Caco-2 (cell line): ENCODE data around the gene CTRL. TPM values are rescaled to one million over a fixed set of nuclear protein-coding genes. Genes with fewer than 3 reads are reported as not detected.

Experiments
- BruUV-seq: library from RNA; stranded (reverse); fragments of 400-500 nt; replicated peaks from 2 replicates; lab custom pipeline; 2021; lab: Mats Ljungman, UMichigan
- CTCF ChIA-PET: fragments of 300-600 bp; sonication (Branson Sonifier 250); formaldehyde crosslinking; loops from one replicate; lab custom pipeline; 2022; ENCODE audit warnings: antibody characterized with exemption; lab: Charles Lee
- POLR2A ChIA-PET: fragments of 300-600 bp; sonication (Branson Sonifier 250); formaldehyde crosslinking; loops from one replicate; lab custom pipeline; 2022; ENCODE audit warnings: antibody characterized with exemption; lab: Charles Lee
- DNase-seq, 2 experiments: peaks; one replicate each; pipeline versions ENCODE4 v3.0.0 to v3.0.0-alpha.2; 2020 to 2022
- H3K27me3 ChIP-seq: replicated peaks from 2 replicates; pipeline ENCODE4 v1.6.0; 2011; ENCODE audit warnings: low read length; ENCODE audit not compliant: control insufficient read depth, insufficient read depth
- H3K36me3 ChIP-seq: 2 replicates; pipeline ENCODE4 v1.5.1; 2011; ENCODE audit warnings: low read length; ENCODE audit not compliant: control insufficient read depth, insufficient read depth
- H3K4me1 ChIP-seq: fragments of 250-450 bp; sonication (Bioruptor Pico); 2 replicates; pipeline ENCODE4 v1.5.1; 2020; ENCODE audit warnings: mild to moderate bottlenecking
- H3K4me3 ChIP-seq: 2 replicates; pipeline ENCODE4 v1.5.1; 2011; ENCODE audit warnings: low read depth, mild to moderate bottlenecking, control low read depth, low read length
- H3K9me3 ChIP-seq: fragments of 250-450 bp; sonication (Bioruptor Pico); 2 replicates; pipeline ENCODE4 v1.5.1; 2020; ENCODE audit warnings: mild to moderate bottlenecking, moderate library complexity
- H3K27ac Mint-ChIP-seq: one replicate; pipeline ENCODE4 v1.8.0; 2022; ENCODE audit warnings: mixed read lengths; ENCODE audit not compliant: unreplicated experiment
- H3K27me3 Mint-ChIP-seq: one replicate; pipeline ENCODE4 v1.8.0; 2022; ENCODE audit warnings: mixed read lengths; ENCODE audit not compliant: insufficient read depth, unreplicated experiment
- H3K36me3 Mint-ChIP-seq: one replicate; pipeline ENCODE4 v1.8.0; 2022; ENCODE audit warnings: mild to moderate bottlenecking, mixed read lengths; ENCODE audit not compliant: insufficient read depth, unreplicated experiment
- H3K4me1 Mint-ChIP-seq: one replicate; pipeline ENCODE4 v1.8.0; 2022; ENCODE audit warnings: low read depth, mixed read lengths; ENCODE audit not compliant: unreplicated experiment
- H3K4me3 Mint-ChIP-seq: one replicate; pipeline ENCODE4 v1.8.0; 2022; ENCODE audit warnings: mild to moderate bottlenecking, moderate library complexity, mixed read lengths; ENCODE audit not compliant: unreplicated experiment
- H3K9me3 Mint-ChIP-seq: one replicate; pipeline ENCODE4 v1.8.0; 2022; ENCODE audit warnings: mixed read lengths; ENCODE audit not compliant: unreplicated experiment
- intact Hi-C: fragments of 100-400 bp; cut with micrococcal nuclease; formaldehyde crosslinking; loops from one replicate; pipeline ENCODE4 v1.10.0; 2022; ENCODE audit not compliant: unreplicated experiment
- total RNA-seq: library from RNA; stranded (reverse); gene quantifications from 2 replicates; pipeline ENCODE4 v1.2.3, GENCODE V29; 2022
- TF ChIP-seq, protein P1 (sequence below), 2 experiments: fragments of 200-600 bp in 1 of 2; IDR thresholded peaks; 1 replicate in 1 of 2; 2 replicates in 1 of 2; pipeline versions ENCODE4 v1.5.1 to v1.8.0; 2011 to 2022; ENCODE audit warnings: antibody characterized with exemption in 1 of 2, control low read depth in 1 of 2, inconsistent platforms in 1 of 2, low read depth in 1 of 2, low read length in 1 of 2, mild to moderate bottlenecking in 1 of 2, moderate library complexity in 1 of 2; ENCODE audit not compliant: insufficient read depth in 1 of 2, severe bottlenecking in 1 of 2, unreplicated experiment in 1 of 2

CTRL gene
- total RNA-seq, 1 experiment from 2014 or later: 0.66 TPM

DNA sequence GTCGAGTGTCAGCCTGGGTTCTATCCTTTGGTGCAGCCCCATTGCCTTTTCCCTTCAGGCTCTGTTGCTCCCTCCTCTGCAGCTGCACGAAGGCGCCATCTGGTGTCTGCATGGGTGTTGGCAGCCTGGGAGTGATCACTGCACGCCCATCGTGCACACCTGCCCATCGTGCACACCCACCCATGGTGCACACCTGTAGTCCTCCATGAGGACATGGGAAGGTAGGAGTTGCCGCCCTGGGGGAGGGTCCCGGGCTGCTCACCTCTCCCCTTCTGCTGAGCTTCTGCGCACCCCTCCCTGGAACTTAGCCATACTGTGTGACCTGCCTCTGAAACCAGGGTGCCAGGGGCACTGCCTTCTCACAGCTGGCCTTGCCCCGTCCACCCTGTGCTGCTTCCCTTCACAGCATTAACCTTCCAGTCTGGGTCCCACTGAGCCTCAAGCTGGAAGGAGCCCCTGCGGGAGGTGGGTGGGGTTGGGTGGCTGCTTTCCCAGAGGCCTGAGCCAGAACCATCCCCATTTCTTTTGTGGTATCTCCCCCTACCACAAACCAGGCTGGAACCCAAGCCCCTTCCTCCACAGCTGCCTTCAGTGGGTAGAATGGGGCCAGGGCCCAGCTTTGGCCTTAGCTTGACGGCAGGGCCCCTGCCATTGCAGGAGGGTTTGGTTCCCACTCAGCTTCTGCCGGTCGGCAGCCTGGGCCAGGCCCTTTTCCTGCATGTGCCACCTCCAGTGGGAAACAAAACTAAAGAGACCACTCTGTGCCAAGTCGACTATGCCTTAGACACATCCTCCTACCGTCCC is 2.9 kb downstream of the CTRL start:
- CTCF ChIA-PET: interaction anchor here (0.8 to 2.3 kb wide), 3 partner anchors 13 to 112 kb away, joined by 3 to 9 read pairs (median 3); no protein-coding TSS in a partner anchor
- intact Hi-C loops: loop anchor here (1.0 kb wide), 3 partner anchors 45 to 256 kb away; no protein-coding TSS in a partner anchor
- TF ChIP-seq, protein P1, sequence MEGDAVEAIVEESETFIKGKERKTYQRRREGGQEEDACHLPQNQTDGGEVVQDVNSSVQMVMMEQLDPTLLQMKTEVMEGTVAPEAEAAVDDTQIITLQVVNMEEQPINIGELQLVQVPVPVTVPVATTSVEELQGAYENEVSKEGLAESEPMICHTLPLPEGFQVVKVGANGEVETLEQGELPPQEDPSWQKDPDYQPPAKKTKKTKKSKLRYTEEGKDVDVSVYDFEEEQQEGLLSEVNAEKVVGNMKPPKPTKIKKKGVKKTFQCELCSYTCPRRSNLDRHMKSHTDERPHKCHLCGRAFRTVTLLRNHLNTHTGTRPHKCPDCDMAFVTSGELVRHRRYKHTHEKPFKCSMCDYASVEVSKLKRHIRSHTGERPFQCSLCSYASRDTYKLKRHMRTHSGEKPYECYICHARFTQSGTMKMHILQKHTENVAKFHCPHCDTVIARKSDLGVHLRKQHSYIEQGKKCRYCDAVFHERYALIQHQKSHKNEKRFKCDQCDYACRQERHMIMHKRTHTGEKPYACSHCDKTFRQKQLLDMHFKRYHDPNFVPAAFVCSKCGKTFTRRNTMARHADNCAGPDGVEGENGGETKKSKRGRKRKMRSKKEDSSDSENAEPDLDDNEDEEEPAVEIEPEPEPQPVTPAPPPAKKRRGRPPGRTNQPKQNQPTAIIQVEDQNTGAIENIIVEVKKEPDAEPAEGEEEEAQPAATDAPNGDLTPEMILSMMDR (IDR thresholded peaks at IDR 0.05; ENCODE audit: insufficient read depth in 1 of 2, low read depth in 1 of 2, low read length in 1 of 2, severe bottlenecking in 1 of 2, unreplicated experiment in 1 of 2): peak; percentile 82 to 98
- no peaks in the 10 kb centered on the region for H3K27me3 ChIP-seq
- POLR2A ChIA-PET: no interaction called here
- Mint-ChIP-seq H3K4me3 (no peak overlapping the region), H3K4me1 (peaks cover 1% of the 10 kb centered on the region), H3K27me3 (no peaks in the 10 kb centered on the region), H3K9me3 (no peaks in the 10 kb centered on the region), H3K36me3 (peaks cover 29% of the 10 kb centered on the region), H3K27ac (no peak overlapping the region)
- H3K9me3 ChIP-seq: no peaks in the 10 kb centered on the region
- H3K36me3 ChIP-seq: peaks cover 8% of the 10 kb centered on the region
- peak; percentile 85 to 88 for DNase-seq
- TSS peak; percentile 14 for BruUV-seq
- peaks cover under 1% of the 10 kb centered on the region; the same call in 1 of the 2 replicates for H3K4me1 ChIP-seq
- H3K4me3 ChIP-seq: no peak overlapping the region

DNA sequence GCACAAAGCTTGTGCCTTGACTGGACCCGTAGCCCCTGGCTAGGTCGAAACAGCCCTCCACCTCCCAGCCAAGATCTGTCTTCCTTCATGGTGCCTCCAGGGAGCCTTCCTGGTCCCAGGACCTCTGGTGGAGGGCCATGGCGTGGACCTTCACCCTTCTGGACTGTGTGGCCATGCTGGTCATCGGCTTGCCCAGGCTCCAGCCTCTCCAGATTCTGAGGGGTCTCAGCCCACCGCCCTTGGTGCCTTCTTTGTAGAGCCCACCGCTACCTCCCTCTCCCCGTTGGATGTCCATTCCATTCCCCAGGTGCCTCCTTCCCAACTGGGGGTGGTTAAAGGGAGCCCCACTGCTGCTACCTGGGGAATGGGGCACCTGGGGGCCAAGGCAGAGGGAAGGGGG is 3.5 kb downstream of the CTRL start:
- intact Hi-C loops: loop anchor here (1.0 kb wide), 3 partner anchors 45 to 256 kb away; no protein-coding TSS in a partner anchor

More for the DNA sequence above, 3.5 kb downstream of the CTRL start:
- H3K36me3 Mint-ChIP-seq: peaks cover 25% of the 10 kb centered on the region
- H3K27me3 Mint-ChIP-seq: no peaks in the 10 kb centered on the region
- H3K4me3 Mint-ChIP-seq: no peak overlapping the region
- Histone ChIP-seq H3K27me3 (no peaks in the 10 kb centered on the region), H3K9me3 (no peaks in the 10 kb centered on the region), H3K36me3 (peaks cover 11% of the 10 kb centered on the region), H3K4me3 (no peak overlapping the region), H3K4me1 (no peaks in the 10 kb centered on the region)
- no peaks in the 10 kb centered on the region for H3K9me3 Mint-ChIP-seq
- CTCF ChIA-PET: interaction anchor here (0.8 to 2.3 kb wide), 3 partner anchors 14 to 111 kb away, joined by 3 to 9 read pairs (median 3); no protein-coding TSS in a partner anchor
- DNase-seq: no peak
- H3K4me1 Mint-ChIP-seq: no peaks in the 10 kb centered on the region
- POLR2A ChIA-PET: no interaction called here
- TF ChIP-seq, protein P1 (IDR thresholded peaks at IDR 0.05; ENCODE audit: insufficient read depth in 1 of 2, low read depth in 1 of 2, low read length in 1 of 2, severe bottlenecking in 1 of 2, unreplicated experiment in 1 of 2): no peak
- H3K27ac Mint-ChIP-seq: no peak overlapping the region
- no TSS peak for BruUV-seq
